K562 (cell line): ENCODE results near the gene STS. TPM values are rescaled to one million over a fixed set of nuclear protein-coding genes. Genes with fewer than 3 reads are reported as not detected.

Experiments used
- ATAC-seq: fragments of 200-7000 bp; cut with Tn5 transposase; 3 replicates; pipeline ENCODE4 v1.9.1; 2020; ENCODE audit warnings: moderate library complexity
- BruUV-seq: library from RNA; stranded (reverse); fragments of 400-500 nt; replicated peaks from 2 replicates; lab custom pipeline; 2021; lab: Mats Ljungman, UMichigan
- CTCF ChIA-PET: fragments of 300-600 bp; formaldehyde crosslinking; extraction: SDS; loops from one replicate; lab custom pipeline; 2021; ENCODE audit warnings: low intra/inter-chr PET ratio; lab: Yijun Ruan, JAX
- POLR2A ChIA-PET: fragments of 300-600, 350-650 bp; sonication (Branson Sonifier 250); formaldehyde crosslinking; extraction: SDS; loops from one replicate; lab custom pipeline; 2021; ENCODE audit warnings: antibody characterized with exemption, inconsistent platforms; lab: Yijun Ruan, JAX
- DNase-seq, 4 experiments: peaks; one replicate each; pipeline versions ENCODE4 v3.0.0 to v3.0.0-alpha.2; 2011 to 2018; ENCODE audit warnings: low spot score in 3 of 4, mixed read lengths in 3 of 4; ENCODE audit errors: extremely low read depth in 1 of 4
- FAIRE-seq: peaks from 2 replicates; lab custom pipeline; 2011; peaks lifted over from hg19 to GRCh38; lab: Jason Lieb, UNC
- H2AFZ ChIP-seq: 2 replicates; pipeline ENCODE4 v1.6.0; 2011; ENCODE audit warnings: low read depth, low read length, control low read depth, inconsistent platforms
- H3K27ac ChIP-seq: fragments of 200-600 bp; 3 replicates; pipeline ENCODE4 v1.8.0; 2011; ENCODE audit warnings: low read depth, mild to moderate bottlenecking, control low read depth, inconsistent platforms, low read length, moderate library complexity, mixed read lengths; ENCODE audit errors: extremely low read depth
- H3K27me3 ChIP-seq, 2 experiments: fragments of 300-600 bp in 1 of 2; 2 replicates in 1 of 2; 3 replicates in 1 of 2; pipeline versions ENCODE4 v1.6.0 to v1.8.0; 2011; ENCODE audit warnings: inconsistent platforms in 2 of 2, low read length in 2 of 2, mild to moderate bottlenecking in 1 of 2, mixed read lengths in 1 of 2, moderate library complexity in 1 of 2; ENCODE audit not compliant: control insufficient read depth in 2 of 2, insufficient read depth in 2 of 2
- H3K36me3 ChIP-seq: fragments of 300-600 bp; 3 replicates; pipeline ENCODE4 v1.8.0; 2011; ENCODE audit warnings: mild to moderate bottlenecking, low read length, inconsistent platforms; ENCODE audit not compliant: control insufficient read depth, insufficient read depth
- H3K4me1 ChIP-seq, 2 experiments: fragments of 200-600 bp in 1 of 2; replicated peaks in 1 of 2; 2 replicates in 1 of 2; 3 replicates in 1 of 2; pipeline versions ENCODE4 v1.5.1 to v1.8.0; 2011; ENCODE audit warnings: inconsistent platforms in 2 of 2, low read length in 2 of 2, mild to moderate bottlenecking in 1 of 2, mixed read lengths in 1 of 2, moderate library complexity in 1 of 2; ENCODE audit not compliant: control insufficient read depth in 2 of 2, insufficient read depth in 2 of 2
- H3K4me2 ChIP-seq: 2 replicates; pipeline ENCODE4 v1.6.1; 2011; ENCODE audit warnings: low read length, control low read depth, inconsistent platforms, mixed read lengths; ENCODE audit not compliant: insufficient read depth
- H3K4me3 ChIP-seq: fragments of 200-600 bp; sonication (generic), shearing (Covaris generic); 2 replicates; pipeline ENCODE4 v1.5.1; 2016; ENCODE audit warnings: control low read depth, inconsistent platforms
- H3K79me2 ChIP-seq: fragments of 200-600 bp; 3 replicates; pipeline ENCODE4 v1.8.0; 2011; ENCODE audit warnings: low read length, inconsistent platforms; ENCODE audit not compliant: control insufficient read depth, insufficient read depth
- H3K9ac ChIP-seq, 2 experiments: 2 replicates each; pipeline versions ENCODE4 v1.6.0 to v1.6.1; 2011; ENCODE audit warnings: low read depth in 2 of 2, low read length in 2 of 2, control low read depth in 1 of 2, inconsistent platforms in 1 of 2, mild to moderate bottlenecking in 1 of 2, mixed read lengths in 1 of 2; ENCODE audit not compliant: insufficient read depth in 1 of 2
- H3K9me1 ChIP-seq: one replicate; pipeline ENCODE4 v1.6.0; 2011; ENCODE audit warnings: inconsistent platforms, mild to moderate bottlenecking, low read length, moderate library complexity; ENCODE audit not compliant: control insufficient read depth, insufficient read depth
- H3K9me3 ChIP-seq: replicated peaks from 2 replicates; pipeline ENCODE4 v1.5.1; 2011; ENCODE audit warnings: low read depth, low read length, inconsistent platforms; ENCODE audit not compliant: control insufficient read depth, insufficient read depth
- H4K20me1 ChIP-seq: replicated peaks from 2 replicates; pipeline ENCODE4 v1.6.1; 2011; ENCODE audit warnings: low read length, inconsistent platforms, mixed read lengths; ENCODE audit not compliant: control insufficient read depth, insufficient read depth
- ARID2 ChIP-seq: fragments of 450-650 bp; IDR thresholded peaks from 2 replicates; pipeline ENCODE4 v1.6.1; 2017; ENCODE audit warnings: antibody characterized with exemption, mild to moderate bottlenecking
- CREB3 ChIP-seq: fragments of 450-650 bp; conservative IDR thresholded peaks from 2 replicates; pipeline ENCODE4 v1.6.1; 2016; ENCODE audit warnings: missing genetic modification characterization, low read depth, mild to moderate bottlenecking, missing compliant biosample characterization, moderate library complexity
- CTBP1 ChIP-seq: fragments of 450-650 bp; IDR thresholded peaks from 2 replicates; pipeline ENCODE4 v1.6.1; 2016; ENCODE audit warnings: borderline replicate concordance
- ELF1 ChIP-seq: fragments of 200-800 bp; sonication (Bioruptor generic); IDR thresholded peaks from 2 replicates; pipeline ENCODE4 v1.6.1; 2016; ENCODE audit warnings: missing genetic modification characterization, missing compliant biosample characterization
- FOXJ2 ChIP-seq: fragments of 200-800 bp; sonication (Bioruptor generic); IDR thresholded peaks from 2 replicates; pipeline ENCODE4 v1.6.1; 2016; ENCODE audit warnings: missing genetic modification characterization, missing compliant biosample characterization
- KDM5B ChIP-seq: fragments of 200-600 bp; sonication (generic); IDR thresholded peaks from 2 replicates; pipeline ENCODE4 v1.6.1; 2012; ENCODE audit warnings: low read depth, mild to moderate bottlenecking, moderate library complexity, low read length, control low read depth, inconsistent platforms; ENCODE audit not compliant: insufficient replicate concordance
- L3MBTL2 ChIP-seq: fragments of 450-650 bp; IDR thresholded peaks from 2 replicates; pipeline ENCODE4 v1.6.1; 2016; ENCODE audit warnings: mild to moderate bottlenecking, moderate library complexity
- NR2C2 ChIP-seq, 2 experiments: fragments of 200-800 bp in 1 of 2; sonication (Bioruptor generic) in 1 of 2; sonication (generic) in 1 of 2; formaldehyde crosslinking in 1 of 2; IDR thresholded peaks; 2 replicates each; pipeline versions ENCODE4 v1.6.1 to v1.8.0; 2016 to 2022; ENCODE audit warnings: mild to moderate bottlenecking in 1 of 2, missing compliant biosample characterization in 1 of 2, missing genetic modification characterization in 1 of 2, missing genetic modification reagents in 1 of 2
- POLR2AphosphoS5 ChIP-seq: IDR thresholded peaks from 2 replicates; pipeline ENCODE4 v1.6.1; 2011; ENCODE audit warnings: mild to moderate bottlenecking, low read depth, low read length, moderate library complexity; ENCODE audit not compliant: control insufficient read depth, insufficient read depth
- SMARCA4 ChIP-seq: fragments of 450-650 bp; IDR thresholded peaks from 2 replicates; pipeline ENCODE4 v1.6.1; 2016
- ZMIZ1 ChIP-seq, 2 experiments: fragments of 150-350 bp in 1 of 2; IDR thresholded peaks; 2 replicates each; pipeline ENCODE4 v1.6.1; 2012 to 2016; ENCODE audit warnings: low read depth in 2 of 2, low read length in 2 of 2, mild to moderate bottlenecking in 1 of 2, moderate library complexity in 1 of 2
- WGBS: fragments of 100-300 bp; shearing (Covaris generic); methylation state at CpG from one replicate; pipeline ENCODE4 v1.1.6; 2016; ENCODE audit warnings: low coverage, mixed read lengths; ENCODE audit not compliant: insufficient coverage; ENCODE audit errors: missing lambda C conversion rate; 5-methylcytosine and 5-hydroxymethylcytosine counted together
- in situ Hi-C: fragments of 300-500 bp; cut with MboI; formaldehyde crosslinking; loops from 4 replicates; pipeline ENCODE4 v1.15.0; 2018; ENCODE audit warnings: inconsistent platforms, mixed read lengths
- intact Hi-C: fragments of 100-400 bp; cut with micrococcal nuclease; formaldehyde crosslinking; loops from 2 replicates; pipeline ENCODE4 v1.14.2; 2022
- polyA plus RNA-seq, 8 experiments: library from polyadenylated mRNA; depleted of rRNA in 4 of 8; stranded (reverse) in 5 of 8; unstranded in 3 of 8; fragments of >200 nt; fragmentation: Nextera tagmentation in 2 of 8; fragmentation: Illumina TruSeq in 1 of 8; extraction: Ambion mirVana in 2 of 8; extraction: Trizol in 1 of 8; gene quantifications; 2 replicates each; pipeline versions ENCODE4 v1.2.1 to v1.2.3, GENCODE V29; 2011 to 2014; ENCODE audit warnings: inconsistent platforms in 1 of 8, missing spikeins in 1 of 8
- total RNA-seq, 7 experiments: library from RNA; depleted of rRNA in 6 of 7; stranded (reverse); fragments of >200 nt in 6 of 7; fragmentation: Illumina TruSeq in 2 of 7; extraction: Trizol in 2 of 7; gene quantifications; 2 replicates each; pipeline versions ENCODE4 v1.2.1 to v1.2.3, GENCODE V29; 2011 to 2021; ENCODE audit warnings: low replicate concordance in 1 of 7
- TF ChIP-seq, protein P1 (sequence below): fragments of 450-650 bp; IDR thresholded peaks from 2 replicates; pipeline ENCODE4 v1.6.1; 2017; ENCODE audit warnings: antibody characterized with exemption

STS gene
- total and polyA plus RNA-seq, 9 of the 15 experiments (the other 6 are each of a cell fraction or from before 2014, with no cell fraction given) = 0.14 to 1.3 (median 0.63) TPM

DNA sequence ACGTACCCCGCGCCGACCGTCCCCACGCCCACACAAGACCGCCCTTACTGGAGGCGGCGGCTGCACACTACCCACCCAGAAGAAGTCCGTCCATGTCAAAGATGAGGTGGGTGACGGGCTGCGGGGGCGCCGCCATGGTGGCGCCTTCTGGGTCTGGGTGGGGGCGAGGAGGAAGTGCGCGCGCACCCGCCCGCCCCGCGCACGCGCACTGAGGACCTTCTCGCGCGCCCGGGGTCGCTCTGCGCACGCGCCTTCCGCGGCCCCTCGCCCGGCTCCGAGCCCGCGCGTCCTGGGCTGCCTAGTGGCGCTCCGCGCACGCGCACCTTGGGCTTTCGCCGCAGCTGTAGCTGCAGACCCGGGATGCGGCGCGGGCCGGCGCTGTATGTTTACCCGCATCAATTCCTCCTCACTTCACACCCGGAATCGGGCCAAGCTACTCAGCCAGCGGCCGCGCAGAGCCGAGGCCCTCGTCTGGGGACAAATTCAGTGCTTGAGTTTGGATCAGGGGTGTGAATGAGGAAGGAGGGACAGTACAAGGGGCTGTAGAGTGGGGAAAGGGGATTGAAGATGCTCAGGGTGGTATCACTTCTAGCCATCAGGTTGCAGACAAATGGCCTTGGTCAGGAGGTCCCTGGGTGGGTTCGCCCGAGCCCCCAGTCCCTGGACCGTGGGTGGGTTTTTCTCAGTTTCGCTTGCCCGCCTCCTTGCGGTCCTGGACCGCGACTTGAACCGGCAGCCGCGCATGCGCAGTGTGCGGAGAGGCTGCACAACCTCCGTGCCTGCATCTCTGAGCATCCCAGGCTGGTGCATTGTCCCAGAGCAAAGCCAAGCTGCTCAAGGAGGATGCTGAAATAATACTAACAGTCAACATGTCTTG lies 704 bp downstream of the STS start, which contains the start of gene PUDP:
Gene PUDP, minus strand, starts transcription at position 176 of the 877 bp plus-strand sequence. Its CDS starts 40 bp downstream, at position 136.
- no peaks in the 10 kb centered on the region for H3K36me3 ChIP-seq
- FAIRE-seq = peak; percentile 35
- H3K9ac ChIP-seq = peak within 1 kb of the TSS; percentile 76 to 97
- DNase-seq = peak; percentile 86 to 96 (median 96)
- BruUV-seq = no TSS peak
- 0% methylated on average over 15 of the region's 76 CpGs for WGBS
- ATAC-seq = peak; percentile 92
- H3K4me1 ChIP-seq = peaks cover 10 to 17% of the 10 kb centered on the region in 2 experiments; a peak in 4 of 5 replicates
- POLR2A ChIA-PET = no interaction called here
- H3K27me3 ChIP-seq = no peaks in the 10 kb centered on the region
- no peaks in the 10 kb centered on the region for H3K9me3 ChIP-seq
- H4K20me1 ChIP-seq = 0 out of 2 replicates have a peak, but pooled peaks cover 3% of the 10 kb centered on the region
- CTCF ChIA-PET = interaction anchor here (0.6 to 0.7 kb wide), 2 partner anchors 30 to 828 kb away, joined by 3 read pairs; no protein-coding TSS in a partner anchor
- H2AFZ ChIP-seq = peak within 1 kb of the TSS; percentile 98
- peak within 1 kb of the TSS; percentile 88 for H3K27ac ChIP-seq
- in situ Hi-C loops = no loop called here
- intact Hi-C loops = loop anchor here (10.0 kb wide), 1 partner anchor 777 kb away; the partner anchor contains the start of gene PNPLA4
- H3K4me3 ChIP-seq = peak within 1 kb of the TSS; percentile 71
- no peaks in the 10 kb centered on the region for H3K9me1 ChIP-seq
- peaks cover 47% of the 10 kb centered on the region for H3K79me2 ChIP-seq
- peak within 1 kb of the TSS; percentile 95 for H3K4me2 ChIP-seq
- TF ChIP-seq CREB3 = no peak
- peak; percentile 79 for TF ChIP-seq CTBP1
- peak; percentile 32 for TF ChIP-seq KDM5B
- 0 out of 2 replicates have a peak, but pooled peaks have one; percentile 22 for TF ChIP-seq ARID2
- no peak for TF ChIP-seq ELF1 (tag)
- no peak for TF ChIP-seq NR2C2 (CRISPR knock-in tag; IDR thresholded peaks at IDR 0.05)
- peak; percentile 31; the same call in 1 of the 2 replicates for TF ChIP-seq NR2C2 (tag; IDR thresholded peaks at IDR 0.05)
- TF ChIP-seq POLR2AphosphoS5 = peak; percentile 45; the same call in 1 of the 2 replicates
- TF ChIP-seq FOXJ2 (tag) = no peak
- TF ChIP-seq ZMIZ1 (IDR thresholded peaks at IDR 0.05; ENCODE audit: low read depth in 2 of 2, low read length in 2 of 2) = no peak
- TF ChIP-seq SMARCA4 = peak; percentile 80
- TF ChIP-seq, protein P1, sequence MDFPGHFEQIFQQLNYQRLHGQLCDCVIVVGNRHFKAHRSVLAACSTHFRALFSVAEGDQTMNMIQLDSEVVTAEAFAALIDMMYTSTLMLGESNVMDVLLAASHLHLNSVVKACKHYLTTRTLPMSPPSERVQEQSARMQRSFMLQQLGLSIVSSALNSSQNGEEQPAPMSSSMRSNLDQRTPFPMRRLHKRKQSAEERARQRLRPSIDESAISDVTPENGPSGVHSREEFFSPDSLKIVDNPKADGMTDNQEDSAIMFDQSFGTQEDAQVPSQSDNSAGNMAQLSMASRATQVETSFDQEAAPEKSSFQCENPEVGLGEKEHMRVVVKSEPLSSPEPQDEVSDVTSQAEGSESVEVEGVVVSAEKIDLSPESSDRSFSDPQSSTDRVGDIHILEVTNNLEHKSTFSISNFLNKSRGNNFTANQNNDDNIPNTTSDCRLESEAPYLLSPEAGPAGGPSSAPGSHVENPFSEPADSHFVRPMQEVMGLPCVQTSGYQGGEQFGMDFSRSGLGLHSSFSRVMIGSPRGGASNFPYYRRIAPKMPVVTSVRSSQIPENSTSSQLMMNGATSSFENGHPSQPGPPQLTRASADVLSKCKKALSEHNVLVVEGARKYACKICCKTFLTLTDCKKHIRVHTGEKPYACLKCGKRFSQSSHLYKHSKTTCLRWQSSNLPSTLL = no peak
- TF ChIP-seq L3MBTL2 = peak; percentile 54; the same call in 1 of the 2 replicates
